OCI-LY1 (cell line): ENCODE measurements around the gene CLSTN2.

Experiments
- H2AFZ ChIP-seq: fragments of 200-600 bp; sonication (generic), shearing (Covaris generic); 2 replicates; pipeline ENCODE4 v1.6.0; 2014; ENCODE audit warnings: antibody characterized with exemption, mild to moderate bottlenecking, low read length
- H3F3A ChIP-seq: fragments of 200-600 bp; sonication (generic), shearing (Covaris generic); 2 replicates; pipeline ENCODE4 v1.6.0; 2014; ENCODE audit warnings: mild to moderate bottlenecking, antibody characterized with exemption, low read length, moderate library complexity; ENCODE audit not compliant: insufficient read depth
- H3K27ac ChIP-seq: fragments of 200-600 bp; sonication (generic); 2 replicates; pipeline ENCODE4 v1.5.1; 2014; ENCODE audit warnings: low read length, mixed run types, mild to moderate bottlenecking, low read depth; ENCODE audit not compliant: poor library complexity, severe bottlenecking
- H3K27me3 ChIP-seq: fragments of 200-600 bp; sonication (generic); 2 replicates; pipeline ENCODE4 v1.6.0; 2014; ENCODE audit warnings: antibody characterized with exemption, mild to moderate bottlenecking, low read length, moderate library complexity; ENCODE audit not compliant: insufficient read depth
- H3K36me3 ChIP-seq: fragments of 200-600 bp; sonication (generic); 2 replicates; pipeline ENCODE4 v1.6.1; 2014; ENCODE audit warnings: mild to moderate bottlenecking, antibody characterized with exemption, low read length, moderate library complexity, mixed read lengths; ENCODE audit not compliant: insufficient read depth
- H3K4me1 ChIP-seq: fragments of 200-600 bp; sonication (generic); 2 replicates; pipeline ENCODE4 v1.5.1; 2014; ENCODE audit warnings: mild to moderate bottlenecking, low read length, moderate library complexity; ENCODE audit not compliant: insufficient read depth, severe bottlenecking
- H3K4me2 ChIP-seq: fragments of 200-600 bp; sonication (generic), shearing (Covaris generic); 2 replicates; pipeline ENCODE4 v1.6.1; 2014; ENCODE audit warnings: low read length
- H3K4me3 ChIP-seq: fragments of 200-600 bp; sonication (generic); 2 replicates; pipeline ENCODE4 v1.5.1; 2014; ENCODE audit warnings: low read length, low read depth, mild to moderate bottlenecking, mixed read lengths; ENCODE audit not compliant: poor library complexity, severe bottlenecking
- H3K79me2 ChIP-seq: fragments of 200-600 bp; shearing (Covaris generic); 2 replicates; pipeline ENCODE4 v1.6.1; 2016; ENCODE audit warnings: mixed run types, low read length, mixed read lengths; ENCODE audit not compliant: insufficient read depth
- H3K9ac ChIP-seq: fragments of 200-600 bp; sonication (generic), shearing (Covaris generic); 2 replicates; pipeline ENCODE4 v1.6.1; 2014; ENCODE audit warnings: mild to moderate bottlenecking, low read length, mixed read lengths
- H3K9me2 ChIP-seq: fragments of 200-600 bp; sonication (generic), shearing (Covaris generic); 2 replicates; pipeline ENCODE4 v1.6.1; 2014; ENCODE audit warnings: low read depth, mild to moderate bottlenecking, low read length, mixed read lengths
- H3K9me3 ChIP-seq: fragments of 200-600 bp; shearing (Covaris generic); 2 replicates; pipeline ENCODE4 v1.6.1; 2014; ENCODE audit warnings: low read length, mixed read lengths
- H4K20me1 ChIP-seq: fragments of 200-600 bp; sonication (generic), shearing (Covaris generic); 2 replicates; pipeline ENCODE4 v1.6.0; 2016; ENCODE audit warnings: mild to moderate bottlenecking, low read length; ENCODE audit not compliant: insufficient read depth
- EZH2 ChIP-seq: fragments of 200-600 bp; sonication (generic), shearing (Covaris generic); IDR thresholded peaks from 2 replicates; pipeline ENCODE4 v1.8.0; 2017; ENCODE audit warnings: borderline replicate concordance, mixed run types, mild to moderate bottlenecking, antibody characterized with exemption, low read length, moderate library complexity, mixed read lengths
- TF ChIP-seq, protein P1 (sequence below): fragments of 200-600 bp; sonication (generic), shearing (Covaris generic); IDR thresholded peaks from 2 replicates; pipeline ENCODE4 v1.5.1; 2017; ENCODE audit warnings: mild to moderate bottlenecking, antibody characterized with exemption, low read length, moderate library complexity, mixed read lengths

The CLSTN2 gene

DNA sequence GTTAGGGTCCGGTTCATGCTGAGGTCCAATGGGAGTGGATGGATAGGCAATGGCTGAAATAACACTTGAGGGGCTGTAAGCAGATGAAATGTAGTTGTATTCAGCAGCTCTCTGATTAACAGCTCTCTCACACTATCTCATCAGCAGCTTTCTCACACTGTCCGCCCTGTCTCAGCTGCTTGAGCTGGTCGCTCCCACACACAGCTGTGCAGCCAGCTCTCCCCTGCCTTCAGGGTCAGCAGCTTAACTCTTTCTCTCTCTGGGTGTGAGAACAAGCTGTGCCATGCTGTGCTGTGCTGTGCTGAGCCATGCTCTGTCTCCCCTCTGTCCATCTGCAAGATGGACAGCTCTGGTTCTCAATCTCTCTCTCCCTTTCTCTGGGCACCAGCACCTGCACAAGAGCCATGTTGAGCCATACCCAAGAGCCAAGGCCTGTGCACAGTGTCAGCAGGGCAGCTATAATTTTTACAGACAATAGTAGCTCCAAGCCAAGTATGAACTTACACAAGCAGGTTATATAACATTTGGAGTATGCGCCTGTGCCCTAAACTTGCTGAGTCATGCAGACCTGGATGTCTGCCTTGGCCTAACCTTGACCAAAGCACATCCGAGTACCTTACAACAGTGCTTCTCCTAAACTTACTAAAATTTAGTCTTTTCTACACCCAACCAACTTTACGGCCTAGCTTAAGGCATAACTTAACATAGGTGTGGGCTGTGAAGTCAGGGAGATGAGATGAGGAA, 451.5 kb downstream of the CLSTN2 start:
- no peaks in the 10 kb centered on the region for H3K9me3 ChIP-seq
- no peak overlapping the region for H3K27ac ChIP-seq
- H3K27me3 ChIP-seq = no peaks in the 10 kb centered on the region
- TF ChIP-seq EZH2 = no peak
- TF ChIP-seq, protein P1, sequence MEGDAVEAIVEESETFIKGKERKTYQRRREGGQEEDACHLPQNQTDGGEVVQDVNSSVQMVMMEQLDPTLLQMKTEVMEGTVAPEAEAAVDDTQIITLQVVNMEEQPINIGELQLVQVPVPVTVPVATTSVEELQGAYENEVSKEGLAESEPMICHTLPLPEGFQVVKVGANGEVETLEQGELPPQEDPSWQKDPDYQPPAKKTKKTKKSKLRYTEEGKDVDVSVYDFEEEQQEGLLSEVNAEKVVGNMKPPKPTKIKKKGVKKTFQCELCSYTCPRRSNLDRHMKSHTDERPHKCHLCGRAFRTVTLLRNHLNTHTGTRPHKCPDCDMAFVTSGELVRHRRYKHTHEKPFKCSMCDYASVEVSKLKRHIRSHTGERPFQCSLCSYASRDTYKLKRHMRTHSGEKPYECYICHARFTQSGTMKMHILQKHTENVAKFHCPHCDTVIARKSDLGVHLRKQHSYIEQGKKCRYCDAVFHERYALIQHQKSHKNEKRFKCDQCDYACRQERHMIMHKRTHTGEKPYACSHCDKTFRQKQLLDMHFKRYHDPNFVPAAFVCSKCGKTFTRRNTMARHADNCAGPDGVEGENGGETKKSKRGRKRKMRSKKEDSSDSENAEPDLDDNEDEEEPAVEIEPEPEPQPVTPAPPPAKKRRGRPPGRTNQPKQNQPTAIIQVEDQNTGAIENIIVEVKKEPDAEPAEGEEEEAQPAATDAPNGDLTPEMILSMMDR = no peak
- no peak overlapping the region for H3K4me3 ChIP-seq
- no peak overlapping the region for H3K9ac ChIP-seq
- H2AFZ ChIP-seq = no peak overlapping the region
- no peaks in the 10 kb centered on the region for H3K79me2 ChIP-seq
- no peaks in the 10 kb centered on the region for H4K20me1 ChIP-seq
- H3K4me2 ChIP-seq = no peak overlapping the region
- no peaks in the 10 kb centered on the region for H3K4me1 ChIP-seq
- H3F3A ChIP-seq = no peaks in the 10 kb centered on the region
- no peaks in the 10 kb centered on the region for H3K36me3 ChIP-seq
- no peaks in the 10 kb centered on the region for H3K9me2 ChIP-seq

DNA sequence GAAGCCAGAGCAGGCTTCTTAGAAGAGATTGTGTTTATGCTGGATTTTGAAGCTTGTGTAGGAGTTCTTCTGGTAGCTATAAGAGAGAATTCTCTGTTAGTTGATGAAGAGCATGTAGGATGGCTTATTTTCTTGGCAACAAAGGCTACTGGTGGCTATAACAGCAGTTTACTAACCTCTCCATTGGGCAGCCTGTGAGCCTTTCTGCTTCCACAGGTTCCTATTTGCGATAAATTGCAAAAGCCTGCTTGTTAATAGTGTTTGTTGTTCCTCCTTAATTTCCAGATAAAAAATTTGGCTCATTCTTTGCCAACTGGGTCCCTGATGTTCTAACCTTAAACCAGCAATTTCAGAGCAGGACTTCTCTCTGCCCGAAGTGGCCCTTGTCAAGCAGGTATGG, 452.3 kb downstream of the CLSTN2 start:
- no peak overlapping the region for H2AFZ ChIP-seq
- no peaks in the 10 kb centered on the region for H4K20me1 ChIP-seq
- no peaks in the 10 kb centered on the region for H3K9me2 ChIP-seq
- no peaks in the 10 kb centered on the region for H3K9me3 ChIP-seq
- H3K27me3 ChIP-seq = no peaks in the 10 kb centered on the region
- no peak overlapping the region for H3K27ac ChIP-seq
- no peaks in the 10 kb centered on the region for H3K36me3 ChIP-seq
- no peaks in the 10 kb centered on the region for H3K79me2 ChIP-seq
- no peak overlapping the region for H3K4me2 ChIP-seq
- TF ChIP-seq, protein P1 = no peak
- TF ChIP-seq EZH2 = no peak
- no peak overlapping the region for H3K4me3 ChIP-seq
- H3K4me1 ChIP-seq = no peaks in the 10 kb centered on the region
- no peak overlapping the region for H3K9ac ChIP-seq
- H3F3A ChIP-seq = no peaks in the 10 kb centered on the region

DNA sequence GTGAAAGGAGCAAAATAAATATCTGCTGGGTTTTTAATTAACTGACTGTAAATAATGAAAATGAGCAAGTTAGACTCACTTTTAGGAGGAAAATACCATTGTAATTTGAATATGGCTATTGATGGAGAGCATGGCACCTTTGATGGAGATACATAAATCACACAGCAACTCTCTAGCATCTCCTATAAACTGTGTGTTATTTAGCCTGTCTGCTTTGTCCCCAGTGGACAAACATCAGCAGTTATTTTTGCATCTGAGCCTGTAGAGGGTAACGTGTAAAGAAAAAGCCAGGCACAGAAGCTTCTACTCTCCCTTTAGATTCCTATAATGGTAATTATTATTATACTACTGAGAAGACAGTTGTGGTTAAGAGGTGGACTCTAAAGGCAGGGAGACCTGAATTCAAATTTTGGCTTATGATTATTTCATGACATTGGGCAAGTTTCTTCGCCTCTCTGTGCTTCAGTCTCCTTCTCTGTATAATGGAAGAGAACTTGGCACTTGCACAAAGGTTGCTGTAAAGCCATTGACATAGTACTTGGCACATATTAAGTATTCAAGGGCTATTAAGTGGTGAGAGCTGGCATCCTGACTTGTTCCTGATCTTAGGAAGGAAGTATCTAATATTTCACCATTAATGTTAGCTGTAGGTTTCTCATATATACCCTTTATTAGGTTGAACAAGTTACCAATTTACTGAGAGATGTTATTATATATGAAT, 453.4 kb downstream of the CLSTN2 start:
- no peaks in the 10 kb centered on the region for H3K9me3 ChIP-seq

More for the DNA sequence above, 453.4 kb downstream of the CLSTN2 start:
- no peak overlapping the region for H3K4me2 ChIP-seq
- no peaks in the 10 kb centered on the region for H3K79me2 ChIP-seq
- TF ChIP-seq, protein P1 = no peak
- no peak for TF ChIP-seq EZH2
- no peaks in the 10 kb centered on the region for H3F3A ChIP-seq
- no peak overlapping the region for H2AFZ ChIP-seq
- H3K4me3 ChIP-seq = no peak overlapping the region
- H3K4me1 ChIP-seq = no peaks in the 10 kb centered on the region
- H3K27ac ChIP-seq = no peak overlapping the region
- H4K20me1 ChIP-seq = no peaks in the 10 kb centered on the region
- H3K9ac ChIP-seq = no peak overlapping the region
- H3K36me3 ChIP-seq = no peaks in the 10 kb centered on the region
- H3K27me3 ChIP-seq = no peaks in the 10 kb centered on the region
- H3K9me2 ChIP-seq = no peaks in the 10 kb centered on the region
